GM12892 (cell line): ENCODE data around the gene HNRNPK.
A peak's percentile ranks its signal among the peaks of the same experiment; 100 is the strongest.
"Not testable (repeated sequence)": the region's sequence is repeated elsewhere in the genome, so short reads cannot be mapped to it uniquely, and the experiment has no call there.

Experiments
- DNase-seq: peaks from one replicate; pipeline ENCODE4 v3.0.0; 2011; ENCODE audit not compliant: insufficient read length
- FAIRE-seq: peaks from 2 replicates; lab custom pipeline; 2011; peaks lifted over from hg19 to GRCh38; lab: Jason Lieb, UNC
- POLR2A ChIP-seq: IDR thresholded peaks from 2 replicates; pipeline ENCODE4 v1.6.1; 2011; ENCODE audit warnings: low read depth, low read length, control low read depth
- POLR2AphosphoS5 ChIP-seq: IDR thresholded peaks from 2 replicates; pipeline ENCODE4 v1.6.1; 2011; ENCODE audit warnings: low read depth, low read length, control low read depth
- TAF1 ChIP-seq: IDR thresholded peaks from 2 replicates; pipeline ENCODE4 v1.6.1; 2011; ENCODE audit warnings: low read depth, mild to moderate bottlenecking, control low read depth, low read length, borderline replicate concordance

Gene HNRNPK

GRCh38 chr9:83956436-83957247, 23.4 kb downstream of the HNRNPK start:
- peak; percentile 33 for FAIRE-seq
- 0 out of 2 replicates have a peak, but pooled peaks have one; percentile 34 for TF ChIP-seq TAF1
- peak; percentile 44; the same call in 1 of the 2 replicates for TF ChIP-seq POLR2AphosphoS5
- TF ChIP-seq POLR2A = peak; percentile 64; the same call in 1 of the 2 replicates
- peak; percentile 60 for DNase-seq

- DNase-seq (peak; percentile 41), FAIRE-seq (peak; percentile 40)
- TF ChIP-seq POLR2AphosphoS5 (no peak), POLR2A (no peak), TAF1 (no peak)
Observed at GRCh38 chr9:83956086-83956435, 24.0 kb downstream of the HNRNPK start.

GRCh38 chr9:83948096-83948495, 31.9 kb downstream of the HNRNPK start:
- FAIRE-seq, DNase-seq: not testable (repeated sequence)

- FAIRE-seq = no peak
- TF ChIP-seq TAF1 (no peak), POLR2AphosphoS5 (no peak), POLR2A (no peak)
Observed at GRCh38 chr9:83940590-83941303, 39.3 kb downstream of the HNRNPK start.

GRCh38 chr9:83937861-83938455, 42.1 kb downstream of the HNRNPK start:
- DNase-seq (peak; percentile 13), FAIRE-seq (peak; percentile 86)
- TF ChIP-seq TAF1 (no peak), POLR2AphosphoS5 (no peak), POLR2A (no peak)

More at GRCh38 chr9:83940590-83941303, 39.3 kb downstream of the HNRNPK start:
- no peak for DNase-seq

GRCh38 chr9:83936523-83936922, 43.5 kb downstream of the HNRNPK start:
- no peak for TF ChIP-seq TAF1
- no peak for DNase-seq

GRCh38 chr9:83935276-83935935, 44.6 kb downstream of the HNRNPK start:
- no peak for FAIRE-seq

More at GRCh38 chr9:83936523-83936922, 43.5 kb downstream of the HNRNPK start:
- FAIRE-seq = no peak

GRCh38 chr9:83934569-83935275, 45.3 kb downstream of the HNRNPK start:
- DNase-seq (no peak), FAIRE-seq (no peak)
- no peak for TF ChIP-seq POLR2AphosphoS5
- TF ChIP-seq POLR2A = no peak
- no peak for TF ChIP-seq TAF1

More at GRCh38 chr9:83935276-83935935, 44.6 kb downstream of the HNRNPK start:
- no peak for DNase-seq
- TF ChIP-seq POLR2A = no peak
- TF ChIP-seq POLR2AphosphoS5 = no peak
- TF ChIP-seq TAF1 = no peak

GRCh38 chr9:83933790-83934189, 46.2 kb downstream of the HNRNPK start:
- FAIRE-seq = no peak

GRCh38 chr9:83932851-83933250, 47.2 kb downstream of the HNRNPK start:
- DNase-seq (no peak), FAIRE-seq (no peak)
- TF ChIP-seq POLR2A = no peak
- no peak for TF ChIP-seq TAF1
- TF ChIP-seq POLR2AphosphoS5 = no peak

More at GRCh38 chr9:83933790-83934189, 46.2 kb downstream of the HNRNPK start:
- TF ChIP-seq POLR2A = no peak
- TF ChIP-seq TAF1 = no peak
- no peak for TF ChIP-seq POLR2AphosphoS5
- no peak for DNase-seq
